Measurements from ENCODE around the gene HIC1. TPM values are rescaled to one million over a fixed set of nuclear protein-coding genes. Genes with fewer than 3 reads are reported as not detected.
A peak's percentile ranks its signal among the peaks of the same experiment; 100 is the strongest.

Gene HIC1
- total RNA-seq, 1 experiment from 2014 or later: 0.59 TPM

DNA sequence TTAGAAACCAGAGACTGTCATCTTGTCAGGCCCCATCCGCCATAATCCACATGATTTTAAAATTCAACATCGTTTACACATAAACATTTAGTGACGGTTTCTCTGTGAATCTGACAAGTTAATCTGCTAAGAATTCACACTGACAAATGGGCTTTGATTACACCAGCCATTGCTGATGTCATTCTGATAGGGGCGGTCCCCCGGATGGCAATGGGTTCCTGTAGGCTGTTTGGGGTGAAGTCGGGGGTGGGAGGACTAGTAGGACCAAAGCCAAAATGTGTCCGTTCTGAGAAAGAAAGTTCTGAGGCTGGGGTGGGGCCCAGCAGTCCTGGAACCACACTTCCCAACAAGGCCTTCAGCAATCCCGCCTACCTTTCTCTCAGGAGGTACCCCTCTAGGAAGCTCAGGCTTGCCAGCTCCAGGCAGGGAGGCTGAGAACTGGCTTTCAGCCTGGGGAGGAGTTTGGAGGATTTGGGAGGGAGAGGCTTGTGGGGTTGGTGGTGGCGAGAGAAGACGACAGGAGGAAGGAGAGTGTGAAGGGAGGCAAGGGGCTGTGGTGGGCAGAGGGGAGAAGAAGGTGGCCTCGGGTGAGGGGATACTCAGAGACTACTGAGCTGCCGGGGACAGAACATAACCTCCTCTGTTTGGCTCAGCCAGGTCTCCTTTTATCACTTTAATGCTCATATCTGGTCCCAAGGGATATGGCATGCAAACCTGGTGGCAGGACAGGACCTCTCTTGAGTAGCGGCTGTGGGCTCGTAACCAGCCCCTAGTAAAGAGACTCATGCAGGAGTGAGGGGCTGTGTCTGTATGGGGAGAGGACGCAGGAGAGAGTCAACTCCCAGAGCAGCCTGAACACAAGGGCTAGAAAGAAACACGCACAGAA, 8.6 kb downstream of the HIC1 start:
- peak overlapping the region; percentile 62 for H3K27ac Mint-ChIP-seq (ENCODE audit: unreplicated experiment)
- peaks cover 18% of the 10 kb centered on the region for H3K36me3 Mint-ChIP-seq (ENCODE audit: insufficient read depth, unreplicated experiment)
- H3K9me3 Mint-ChIP-seq (ENCODE audit: unreplicated experiment): no peaks in the 10 kb centered on the region
- no peak overlapping the region for H3K4me3 Mint-ChIP-seq (ENCODE audit: unreplicated experiment)
- H3K27me3 Mint-ChIP-seq (ENCODE audit: insufficient read depth, unreplicated experiment): no peaks in the 10 kb centered on the region
- Histone ChIP-seq H3K4me3 (ENCODE audit: low read depth, low read length) (no peak overlapping the region), H3K4me1 (0 out of 2 replicates have a peak, but pooled peaks cover 6% of the 10 kb centered on the region), H3K27me3 (replicated peaks; ENCODE audit: control insufficient read depth, insufficient read depth, low read length) (no peaks in the 10 kb centered on the region), H3K36me3 (ENCODE audit: control insufficient read depth, insufficient read depth, low read length) (peaks cover 3% of the 10 kb centered on the region; the same call in 1 of the 2 replicates), H3K9me3 (no peaks in the 10 kb centered on the region)
- CTCF ChIA-PET: interaction anchor here (1.4 kb wide), 1 partner anchor 9 kb away, joined by 3 read pairs; no protein-coding TSS in a partner anchor
- POLR2A ChIA-PET: no interaction called here
- intact Hi-C loops (cut with micrococcal nuclease; ENCODE audit: unreplicated experiment): no loop called here
- no TSS peak for BruUV-seq (replicated peaks)
- TF ChIP-seq, protein P1, sequence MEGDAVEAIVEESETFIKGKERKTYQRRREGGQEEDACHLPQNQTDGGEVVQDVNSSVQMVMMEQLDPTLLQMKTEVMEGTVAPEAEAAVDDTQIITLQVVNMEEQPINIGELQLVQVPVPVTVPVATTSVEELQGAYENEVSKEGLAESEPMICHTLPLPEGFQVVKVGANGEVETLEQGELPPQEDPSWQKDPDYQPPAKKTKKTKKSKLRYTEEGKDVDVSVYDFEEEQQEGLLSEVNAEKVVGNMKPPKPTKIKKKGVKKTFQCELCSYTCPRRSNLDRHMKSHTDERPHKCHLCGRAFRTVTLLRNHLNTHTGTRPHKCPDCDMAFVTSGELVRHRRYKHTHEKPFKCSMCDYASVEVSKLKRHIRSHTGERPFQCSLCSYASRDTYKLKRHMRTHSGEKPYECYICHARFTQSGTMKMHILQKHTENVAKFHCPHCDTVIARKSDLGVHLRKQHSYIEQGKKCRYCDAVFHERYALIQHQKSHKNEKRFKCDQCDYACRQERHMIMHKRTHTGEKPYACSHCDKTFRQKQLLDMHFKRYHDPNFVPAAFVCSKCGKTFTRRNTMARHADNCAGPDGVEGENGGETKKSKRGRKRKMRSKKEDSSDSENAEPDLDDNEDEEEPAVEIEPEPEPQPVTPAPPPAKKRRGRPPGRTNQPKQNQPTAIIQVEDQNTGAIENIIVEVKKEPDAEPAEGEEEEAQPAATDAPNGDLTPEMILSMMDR (IDR thresholded peaks at IDR 0.05; ENCODE audit: insufficient read depth in 1 of 2, low read depth in 1 of 2, low read length in 1 of 2, severe bottlenecking in 1 of 2, unreplicated experiment in 1 of 2): no peak
- H3K4me1 Mint-ChIP-seq (ENCODE audit: low read depth, unreplicated experiment): peaks cover 8% of the 10 kb centered on the region
- no peak for DNase-seq

DNA sequence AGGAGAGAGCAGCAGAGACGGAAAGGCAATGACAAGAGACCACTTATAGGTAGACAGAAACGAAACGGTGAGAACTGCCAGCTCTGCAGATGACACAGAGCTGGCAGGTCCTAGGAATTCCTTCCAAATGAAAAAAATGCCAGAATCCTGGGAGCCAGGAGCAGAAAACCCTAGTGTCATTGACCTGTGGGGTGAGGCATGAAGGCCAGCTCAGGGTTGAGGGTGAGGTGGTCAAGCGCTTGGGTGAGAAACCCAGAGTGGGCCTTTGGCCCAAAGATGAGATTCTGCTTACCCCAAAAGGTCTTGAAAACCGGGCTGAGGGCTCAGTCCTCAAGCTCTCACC, 9.2 kb downstream of the HIC1 start:
- DNase-seq: no peak
- intact Hi-C loops (cut with micrococcal nuclease; ENCODE audit: unreplicated experiment): no loop called here
- Histone ChIP-seq H3K4me1 (0 out of 2 replicates have a peak, but pooled peaks cover 6% of the 10 kb centered on the region), H3K9me3 (no peaks in the 10 kb centered on the region), H3K4me3 (ENCODE audit: low read depth, low read length) (no peak overlapping the region), H3K36me3 (ENCODE audit: control insufficient read depth, insufficient read depth, low read length) (peaks cover 3% of the 10 kb centered on the region), H3K27me3 (replicated peaks; ENCODE audit: control insufficient read depth, insufficient read depth, low read length) (no peaks in the 10 kb centered on the region)
- Mint-ChIP-seq H3K27me3 (ENCODE audit: insufficient read depth, unreplicated experiment) (no peaks in the 10 kb centered on the region), H3K4me3 (ENCODE audit: unreplicated experiment) (no peak overlapping the region), H3K4me1 (ENCODE audit: low read depth, unreplicated experiment) (peaks cover 8% of the 10 kb centered on the region), H3K27ac (ENCODE audit: unreplicated experiment) (peak overlapping the region; percentile 62), H3K36me3 (ENCODE audit: insufficient read depth, unreplicated experiment) (peaks cover 18% of the 10 kb centered on the region), H3K9me3 (ENCODE audit: unreplicated experiment) (no peaks in the 10 kb centered on the region)
- ChIA-PET POLR2A (no interaction called here), CTCF (interaction anchor here (1.4 kb wide), 1 partner anchor 10 kb away, joined by 3 read pairs; no protein-coding TSS in a partner anchor)
- TF ChIP-seq, protein P1 (IDR thresholded peaks at IDR 0.05; ENCODE audit: insufficient read depth in 1 of 2, low read depth in 1 of 2, low read length in 1 of 2, severe bottlenecking in 1 of 2, unreplicated experiment in 1 of 2): no peak
- no TSS peak for BruUV-seq (replicated peaks)

DNA sequence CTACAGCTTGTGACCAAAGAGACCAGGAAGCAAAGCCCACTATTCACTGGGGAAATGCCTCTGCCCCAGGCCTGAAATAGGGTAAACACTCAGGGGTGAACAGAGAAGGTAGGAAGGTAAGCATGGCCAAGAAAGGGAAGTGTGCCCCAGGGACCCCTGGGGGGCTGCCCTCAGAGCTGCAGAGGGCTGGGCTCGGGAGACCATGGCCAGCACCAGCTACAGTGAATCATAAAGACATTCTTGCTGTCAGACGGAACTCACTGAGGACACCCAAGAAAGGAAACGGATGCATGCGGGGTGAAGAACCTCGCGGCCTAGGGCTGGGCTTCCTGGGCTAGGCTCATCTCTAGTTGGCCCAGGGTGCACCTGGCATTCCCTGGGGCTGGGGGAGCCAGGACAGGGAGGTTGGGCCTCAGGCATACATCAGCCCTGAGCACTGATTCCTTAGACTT, 9.6 kb downstream of the HIC1 start:
- no peaks in the 10 kb centered on the region for H3K9me3 Mint-ChIP-seq (ENCODE audit: unreplicated experiment)
- POLR2A ChIA-PET: no interaction called here
- H3K27ac Mint-ChIP-seq (ENCODE audit: unreplicated experiment): peak overlapping the region; percentile 62
- H3K36me3 ChIP-seq (ENCODE audit: control insufficient read depth, insufficient read depth, low read length): peaks cover 3% of the 10 kb centered on the region
- H3K36me3 Mint-ChIP-seq (ENCODE audit: insufficient read depth, unreplicated experiment): peaks cover 18% of the 10 kb centered on the region
- no peaks in the 10 kb centered on the region for H3K27me3 ChIP-seq (replicated peaks; ENCODE audit: control insufficient read depth, insufficient read depth, low read length)
- H3K4me1 ChIP-seq: 0 out of 2 replicates have a peak, but pooled peaks cover 6% of the 10 kb centered on the region
- H3K27me3 Mint-ChIP-seq (ENCODE audit: insufficient read depth, unreplicated experiment): no peaks in the 10 kb centered on the region
- intact Hi-C loops (cut with micrococcal nuclease; ENCODE audit: unreplicated experiment): no loop called here
- H3K9me3 ChIP-seq: no peaks in the 10 kb centered on the region
- H3K4me3 ChIP-seq (ENCODE audit: low read depth, low read length): no peak overlapping the region
- BruUV-seq (replicated peaks): no TSS peak
- peaks cover 8% of the 10 kb centered on the region for H3K4me1 Mint-ChIP-seq (ENCODE audit: low read depth, unreplicated experiment)
- H3K4me3 Mint-ChIP-seq (ENCODE audit: unreplicated experiment): no peak overlapping the region
- DNase-seq: no peak
- CTCF ChIA-PET: interaction anchor here (1.4 kb wide), 1 partner anchor 10 kb away, joined by 3 read pairs; no protein-coding TSS in a partner anchor
- TF ChIP-seq, protein P1 (IDR thresholded peaks at IDR 0.05; ENCODE audit: insufficient read depth in 1 of 2, low read depth in 1 of 2, low read length in 1 of 2, severe bottlenecking in 1 of 2, unreplicated experiment in 1 of 2): no peak

Data from Caco-2 (cell line).